H1 (cell line): Measurements from ENCODE around the gene POLE2. TPM values are rescaled to one million over a fixed set of nuclear protein-coding genes. Genes with fewer than 3 reads are reported as not detected.

Experiments
- CBX5 ChIP-seq: fragments of 300-800, 300-1000 bp; sonication (generic); IDR thresholded peaks from 2 replicates; pipeline ENCODE4 v1.7.1; 2016; ENCODE audit warnings: antibody characterized with exemption, low read length, low read depth
- CHD1 ChIP-seq: IDR thresholded peaks from 2 replicates; pipeline ENCODE4 v1.6.1; 2012; ENCODE audit warnings: low read depth, low read length, improper control_type of control experiment
- FOSL1 ChIP-seq: IDR thresholded peaks from 2 replicates; pipeline ENCODE4 v1.6.1; 2011; ENCODE audit warnings: mild to moderate bottlenecking, low read depth, low read length, moderate library complexity; ENCODE audit not compliant: insufficient read depth
- HDAC2 ChIP-seq, 2 experiments: fragments of 300-600 bp in 1 of 2; sonication (generic) in 1 of 2; IDR thresholded peaks; 2 replicates each; pipeline ENCODE4 v1.6.1; 2011 to 2012; ENCODE audit warnings: low read depth in 2 of 2, low read length in 2 of 2, mild to moderate bottlenecking in 2 of 2, moderate library complexity in 2 of 2, borderline replicate concordance in 1 of 2, inconsistent platforms in 1 of 2
- HDAC6 ChIP-seq: IDR thresholded peaks from one replicate; pipeline ENCODE4 v1.7.1; 2012; ENCODE audit warnings: low read depth, mild to moderate bottlenecking, inconsistent platforms, low read length, moderate library complexity
- KDM1A ChIP-seq: fragments of 200-600, 300-600 bp; sonication (generic); IDR thresholded peaks from 2 replicates; pipeline ENCODE4 v1.7.1; 2016; ENCODE audit warnings: mild to moderate bottlenecking, low read length, borderline replicate concordance
- RFX5 ChIP-seq: IDR thresholded peaks from 2 replicates; pipeline ENCODE4 v1.6.1; 2011; ENCODE audit warnings: low read depth, low read length, improper control_type of control experiment, borderline replicate concordance
- TAF7 ChIP-seq: optimal IDR thresholded peaks from 2 replicates; pipeline ENCODE3; 2011; ENCODE audit warnings: low read depth, mild to moderate bottlenecking, inconsistent platforms, low read length, moderate library complexity, borderline replicate concordance
- polyA plus RNA-seq, 7 experiments: library from polyadenylated mRNA; depleted of rRNA in 3 of 7; stranded (reverse) in 5 of 7; unstranded in 2 of 7; fragments of >200 nt in 5 of 7; fragments of 200-250 nt in 2 of 7; gene quantifications; 1 replicate in 5 of 7; 2 replicates in 1 of 7; 4 replicates in 1 of 7; pipeline versions ENCODE4 v1.2.1 to v1.2.3, GENCODE V29; 2011 to 2013; ENCODE audit warnings: missing spikeins in 2 of 7, mixed read lengths in 2 of 7
- total RNA-seq: library from RNA; stranded (reverse); fragmentation: NEBNext Ultra II Directional; extraction: Animal tissue kit (Norgen Biotek cat#: 25700); gene quantifications from 2 replicates; pipeline ENCODE4 v1.2.1, GENCODE V29; 2021
- TF ChIP-seq, protein P1 (sequence below): fragments of 300-600 bp; sonication (generic); IDR thresholded peaks from 2 replicates; pipeline ENCODE4 v1.7.1; 2012; ENCODE audit warnings: low read length, moderate library complexity, mild to moderate bottlenecking, inconsistent platforms; ENCODE audit not compliant: insufficient replicate concordance

POLE2 gene
- total and polyA plus RNA-seq, 2 of the 8 experiments (the other 6 are each of a cell fraction or from before 2014, with no cell fraction given): 31.2 to 41.7 TPM

DNA sequence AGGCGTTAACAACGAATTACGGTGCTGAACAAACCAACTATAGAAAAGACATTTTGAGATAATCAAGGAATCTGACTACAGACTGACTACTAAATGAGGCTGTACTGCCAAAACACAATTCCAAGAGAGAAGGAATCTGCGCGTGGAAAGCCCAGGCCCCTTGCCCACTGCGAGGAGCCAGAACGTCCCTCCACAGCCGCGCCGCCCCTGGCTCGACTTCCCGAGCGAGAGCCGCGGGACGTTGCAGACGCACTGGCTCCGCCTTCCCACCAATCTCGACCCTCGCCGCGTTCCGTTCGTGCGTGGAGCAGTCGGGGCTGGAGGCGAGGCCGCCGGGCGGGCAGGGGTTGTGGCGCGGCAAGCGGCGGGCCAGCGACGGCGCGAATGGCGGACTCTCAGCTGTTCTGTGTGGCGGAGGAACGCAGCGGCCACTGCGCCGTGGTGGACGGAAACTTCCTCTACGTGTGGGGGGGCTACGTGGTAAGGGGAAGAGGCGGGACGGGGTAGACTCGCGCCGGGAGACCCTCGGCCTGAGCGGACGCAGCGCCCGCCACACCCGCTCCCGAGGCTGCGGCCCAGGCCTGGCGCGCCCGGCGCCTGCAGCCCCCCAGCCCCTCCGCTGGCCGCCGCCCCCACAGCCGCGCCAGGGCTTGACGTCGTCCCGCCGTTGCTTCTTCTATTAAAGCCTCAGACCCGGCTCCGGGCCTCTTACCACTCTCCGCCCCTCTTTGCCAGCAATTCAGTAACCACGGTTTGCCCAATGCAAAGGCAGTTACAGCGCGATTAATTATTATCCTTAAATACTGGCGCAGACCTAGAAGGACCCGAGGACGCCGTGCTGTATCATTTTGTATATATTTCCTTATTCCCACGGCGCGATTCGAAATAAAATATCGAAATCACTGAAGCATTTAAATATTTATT lies 5.1 kb upstream of the POLE2 start, which contains the start of gene KLHDC1 (continued):
- TF ChIP-seq CBX5 (no peak), HDAC6 (no peak), KDM1A (no peak), CHD1 (no peak), RFX5 (no peak), HDAC2 (IDR thresholded peaks at IDR 0.05; ENCODE audit: borderline replicate concordance in 1 of 2, low read depth in 2 of 2, low read length in 2 of 2) (0 out of 4 replicates have a peak, but pooled peaks have one; percentile 34 to 53), TAF7 (no peak), FOSL1 (no peak)
- TF ChIP-seq, protein P1, sequence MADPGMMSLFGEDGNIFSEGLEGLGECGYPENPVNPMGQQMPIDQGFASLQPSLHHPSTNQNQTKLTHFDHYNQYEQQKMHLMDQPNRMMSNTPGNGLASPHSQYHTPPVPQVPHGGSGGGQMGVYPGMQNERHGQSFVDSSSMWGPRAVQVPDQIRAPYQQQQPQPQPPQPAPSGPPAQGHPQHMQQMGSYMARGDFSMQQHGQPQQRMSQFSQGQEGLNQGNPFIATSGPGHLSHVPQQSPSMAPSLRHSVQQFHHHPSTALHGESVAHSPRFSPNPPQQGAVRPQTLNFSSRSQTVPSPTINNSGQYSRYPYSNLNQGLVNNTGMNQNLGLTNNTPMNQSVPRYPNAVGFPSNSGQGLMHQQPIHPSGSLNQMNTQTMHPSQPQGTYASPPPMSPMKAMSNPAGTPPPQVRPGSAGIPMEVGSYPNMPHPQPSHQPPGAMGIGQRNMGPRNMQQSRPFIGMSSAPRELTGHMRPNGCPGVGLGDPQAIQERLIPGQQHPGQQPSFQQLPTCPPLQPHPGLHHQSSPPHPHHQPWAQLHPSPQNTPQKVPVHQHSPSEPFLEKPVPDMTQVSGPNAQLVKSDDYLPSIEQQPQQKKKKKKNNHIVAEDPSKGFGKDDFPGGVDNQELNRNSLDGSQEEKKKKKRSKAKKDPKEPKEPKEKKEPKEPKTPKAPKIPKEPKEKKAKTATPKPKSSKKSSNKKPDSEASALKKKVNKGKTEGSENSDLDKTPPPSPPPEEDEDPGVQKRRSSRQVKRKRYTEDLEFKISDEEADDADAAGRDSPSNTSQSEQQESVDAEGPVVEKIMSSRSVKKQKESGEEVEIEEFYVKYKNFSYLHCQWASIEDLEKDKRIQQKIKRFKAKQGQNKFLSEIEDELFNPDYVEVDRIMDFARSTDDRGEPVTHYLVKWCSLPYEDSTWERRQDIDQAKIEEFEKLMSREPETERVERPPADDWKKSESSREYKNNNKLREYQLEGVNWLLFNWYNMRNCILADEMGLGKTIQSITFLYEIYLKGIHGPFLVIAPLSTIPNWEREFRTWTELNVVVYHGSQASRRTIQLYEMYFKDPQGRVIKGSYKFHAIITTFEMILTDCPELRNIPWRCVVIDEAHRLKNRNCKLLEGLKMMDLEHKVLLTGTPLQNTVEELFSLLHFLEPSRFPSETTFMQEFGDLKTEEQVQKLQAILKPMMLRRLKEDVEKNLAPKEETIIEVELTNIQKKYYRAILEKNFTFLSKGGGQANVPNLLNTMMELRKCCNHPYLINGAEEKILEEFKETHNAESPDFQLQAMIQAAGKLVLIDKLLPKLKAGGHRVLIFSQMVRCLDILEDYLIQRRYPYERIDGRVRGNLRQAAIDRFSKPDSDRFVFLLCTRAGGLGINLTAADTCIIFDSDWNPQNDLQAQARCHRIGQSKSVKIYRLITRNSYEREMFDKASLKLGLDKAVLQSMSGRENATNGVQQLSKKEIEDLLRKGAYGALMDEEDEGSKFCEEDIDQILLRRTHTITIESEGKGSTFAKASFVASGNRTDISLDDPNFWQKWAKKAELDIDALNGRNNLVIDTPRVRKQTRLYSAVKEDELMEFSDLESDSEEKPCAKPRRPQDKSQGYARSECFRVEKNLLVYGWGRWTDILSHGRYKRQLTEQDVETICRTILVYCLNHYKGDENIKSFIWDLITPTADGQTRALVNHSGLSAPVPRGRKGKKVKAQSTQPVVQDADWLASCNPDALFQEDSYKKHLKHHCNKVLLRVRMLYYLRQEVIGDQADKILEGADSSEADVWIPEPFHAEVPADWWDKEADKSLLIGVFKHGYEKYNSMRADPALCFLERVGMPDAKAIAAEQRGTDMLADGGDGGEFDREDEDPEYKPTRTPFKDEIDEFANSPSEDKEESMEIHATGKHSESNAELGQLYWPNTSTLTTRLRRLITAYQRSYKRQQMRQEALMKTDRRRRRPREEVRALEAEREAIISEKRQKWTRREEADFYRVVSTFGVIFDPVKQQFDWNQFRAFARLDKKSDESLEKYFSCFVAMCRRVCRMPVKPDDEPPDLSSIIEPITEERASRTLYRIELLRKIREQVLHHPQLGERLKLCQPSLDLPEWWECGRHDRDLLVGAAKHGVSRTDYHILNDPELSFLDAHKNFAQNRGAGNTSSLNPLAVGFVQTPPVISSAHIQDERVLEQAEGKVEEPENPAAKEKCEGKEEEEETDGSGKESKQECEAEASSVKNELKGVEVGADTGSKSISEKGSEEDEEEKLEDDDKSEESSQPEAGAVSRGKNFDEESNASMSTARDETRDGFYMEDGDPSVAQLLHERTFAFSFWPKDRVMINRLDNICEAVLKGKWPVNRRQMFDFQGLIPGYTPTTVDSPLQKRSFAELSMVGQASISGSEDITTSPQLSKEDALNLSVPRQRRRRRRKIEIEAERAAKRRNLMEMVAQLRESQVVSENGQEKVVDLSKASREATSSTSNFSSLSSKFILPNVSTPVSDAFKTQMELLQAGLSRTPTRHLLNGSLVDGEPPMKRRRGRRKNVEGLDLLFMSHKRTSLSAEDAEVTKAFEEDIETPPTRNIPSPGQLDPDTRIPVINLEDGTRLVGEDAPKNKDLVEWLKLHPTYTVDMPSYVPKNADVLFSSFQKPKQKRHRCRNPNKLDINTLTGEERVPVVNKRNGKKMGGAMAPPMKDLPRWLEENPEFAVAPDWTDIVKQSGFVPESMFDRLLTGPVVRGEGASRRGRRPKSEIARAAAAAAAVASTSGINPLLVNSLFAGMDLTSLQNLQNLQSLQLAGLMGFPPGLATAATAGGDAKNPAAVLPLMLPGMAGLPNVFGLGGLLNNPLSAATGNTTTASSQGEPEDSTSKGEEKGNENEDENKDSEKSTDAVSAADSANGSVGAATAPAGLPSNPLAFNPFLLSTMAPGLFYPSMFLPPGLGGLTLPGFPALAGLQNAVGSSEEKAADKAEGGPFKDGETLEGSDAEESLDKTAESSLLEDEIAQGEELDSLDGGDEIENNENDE: no peak
